Kidney epithelial cell (primary cell): ENCODE data around the gene DAP. TPM values are rescaled to one million over a fixed set of nuclear protein-coding genes. Genes with fewer than 3 reads are reported as not detected.

Source experiments
- DNase-seq: peaks from one replicate; pipeline ENCODE4 v3.0.0-alpha.2; 2010; ENCODE audit warnings: low read depth
- H3K27me3 ChIP-seq: 2 replicates; pipeline ENCODE4 v1.6.0; 2011; ENCODE audit warnings: low read length; ENCODE audit not compliant: control insufficient read depth, insufficient read depth
- H3K36me3 ChIP-seq: 2 replicates; pipeline ENCODE4 v1.5.1; 2011; ENCODE audit warnings: low read length; ENCODE audit not compliant: control insufficient read depth, insufficient read depth
- H3K4me3 ChIP-seq: 2 replicates; pipeline ENCODE4 v1.5.1; 2011; ENCODE audit warnings: low read depth, mild to moderate bottlenecking, control low read depth, low read length
- total RNA-seq: library from RNA; depleted of rRNA; stranded (reverse); fragments of >200 nt; gene quantifications from 2 replicates; pipeline ENCODE4 v1.2.3, GENCODE V29; 2015
- TF ChIP-seq, protein P1 (sequence below): IDR thresholded peaks from 2 replicates; pipeline ENCODE4 v1.5.1; 2011; ENCODE audit warnings: mild to moderate bottlenecking, moderate library complexity, low read length, control low read depth, inconsistent platforms; ENCODE audit not compliant: insufficient read depth, poor library complexity, severe bottlenecking

DAP gene
- total RNA-seq, 1 donor from 2014 or later = 77.7 TPM

- Histone ChIP-seq H3K27me3 (no peaks in the 10 kb centered on the region), H3K4me3 (no peak overlapping the region), H3K36me3 (no peaks in the 10 kb centered on the region)
- DNase-seq = no peak
- TF ChIP-seq, protein P1, sequence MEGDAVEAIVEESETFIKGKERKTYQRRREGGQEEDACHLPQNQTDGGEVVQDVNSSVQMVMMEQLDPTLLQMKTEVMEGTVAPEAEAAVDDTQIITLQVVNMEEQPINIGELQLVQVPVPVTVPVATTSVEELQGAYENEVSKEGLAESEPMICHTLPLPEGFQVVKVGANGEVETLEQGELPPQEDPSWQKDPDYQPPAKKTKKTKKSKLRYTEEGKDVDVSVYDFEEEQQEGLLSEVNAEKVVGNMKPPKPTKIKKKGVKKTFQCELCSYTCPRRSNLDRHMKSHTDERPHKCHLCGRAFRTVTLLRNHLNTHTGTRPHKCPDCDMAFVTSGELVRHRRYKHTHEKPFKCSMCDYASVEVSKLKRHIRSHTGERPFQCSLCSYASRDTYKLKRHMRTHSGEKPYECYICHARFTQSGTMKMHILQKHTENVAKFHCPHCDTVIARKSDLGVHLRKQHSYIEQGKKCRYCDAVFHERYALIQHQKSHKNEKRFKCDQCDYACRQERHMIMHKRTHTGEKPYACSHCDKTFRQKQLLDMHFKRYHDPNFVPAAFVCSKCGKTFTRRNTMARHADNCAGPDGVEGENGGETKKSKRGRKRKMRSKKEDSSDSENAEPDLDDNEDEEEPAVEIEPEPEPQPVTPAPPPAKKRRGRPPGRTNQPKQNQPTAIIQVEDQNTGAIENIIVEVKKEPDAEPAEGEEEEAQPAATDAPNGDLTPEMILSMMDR = no peak
Measured at GRCh38 chr5:10779592-10779991, 18.6 kb upstream of the DAP start.

- DNase-seq = no peak
- no peaks in the 10 kb centered on the region for H3K27me3 ChIP-seq
- TF ChIP-seq, protein P1 = no peak
- H3K4me3 ChIP-seq = no peak overlapping the region
- no peaks in the 10 kb centered on the region for H3K36me3 ChIP-seq
Measured at GRCh38 chr5:10778179-10778910, 17.3 kb upstream of the DAP start.

DNA sequence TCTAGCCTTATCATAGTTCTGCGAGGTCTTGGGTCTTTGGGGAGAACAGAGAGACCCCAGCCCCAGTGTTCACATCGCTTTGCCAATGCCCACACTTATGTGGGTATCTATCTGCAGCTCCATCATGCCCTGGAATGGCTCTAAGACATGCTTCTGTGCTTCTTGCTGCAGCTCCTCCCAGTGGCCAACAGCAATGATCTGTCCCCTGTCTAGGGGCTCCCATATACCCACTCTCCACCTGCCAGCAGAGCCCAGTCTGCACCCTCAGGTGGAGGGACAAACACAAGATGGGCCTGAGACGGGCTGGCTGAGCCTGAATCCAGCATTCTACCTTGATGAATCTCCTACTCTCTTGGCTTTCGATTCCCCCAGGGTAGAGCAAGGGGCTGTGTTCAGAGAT, 14.6 kb upstream of the DAP start:
- Histone ChIP-seq H3K4me3 (no peak overlapping the region), H3K27me3 (no peaks in the 10 kb centered on the region), H3K36me3 (no peaks in the 10 kb centered on the region)
- DNase-seq = no peak
- TF ChIP-seq, protein P1 = peak; percentile 10

- DNase-seq = no peak
- Histone ChIP-seq H3K36me3 (no peaks in the 10 kb centered on the region), H3K27me3 (no peaks in the 10 kb centered on the region), H3K4me3 (no peak overlapping the region)
- TF ChIP-seq, protein P1 = no peak
Measured at GRCh38 chr5:10772901-10773585, 12.0 kb upstream of the DAP start.

GRCh38 chr5:10768328-10768899, 7.4 kb upstream of the DAP start:
- Histone ChIP-seq H3K4me3 (no peak overlapping the region), H3K27me3 (no peaks in the 10 kb centered on the region), H3K36me3 (no peaks in the 10 kb centered on the region)
- DNase-seq = no peak
- TF ChIP-seq, protein P1 = no peak
